ENCODE data around the gene TAF12.

- no peak for TF ChIP-seq CTCF (IDR thresholded peaks at IDR 0.05; ENCODE audit: insufficient read depth, low read depth, low read length)
- no peak for TF ChIP-seq EZH2 (IDR thresholded peaks at IDR 0.05; ENCODE audit: insufficient read depth, low read length)
Measured at GRCh38 chr1:28644494-28644893, 1.6 kb upstream of the TAF12 start.
